Activated CD8-positive, alpha-beta memory T cell treated with anti-CD3 and anti-CD28 coated beads for 4 hours (primary cell): Measurements from ENCODE around the gene PDZD4.

ENCODE experiments used
- DNase-seq, 2 donors: peaks; one replicate each; pipeline ENCODE4 v3.0.0-alpha.2; 2020; ENCODE audit warnings: low read depth in 2 of 2

Gene PDZD4

GRCh38 chrX:153868576-153869472, 38.5 kb upstream of the PDZD4 start:
- DNase-seq, result no peak

- no peak for DNase-seq
Observed at GRCh38 chrX:153867671-153868070, 37.3 kb upstream of the PDZD4 start.

GRCh38 chrX:153867139-153867538, 36.8 kb upstream of the PDZD4 start:
- no peak for DNase-seq

- DNase-seq, result no peak
Observed at GRCh38 chrX:153866302-153867019, 36.1 kb upstream of the PDZD4 start.

GRCh38 chrX:153865685-153866084, 35.3 kb upstream of the PDZD4 start:
- no peak for DNase-seq

- DNase-seq, result no peak
Observed at GRCh38 chrX:153865321-153865580, 34.9 kb upstream of the PDZD4 start.

GRCh38 chrX:153864561-153865320, 34.4 kb upstream of the PDZD4 start:
- no peak for DNase-seq

GRCh38 chrX:153864101-153864500, 33.8 kb upstream of the PDZD4 start:
- no peak for DNase-seq

- DNase-seq, result no peak
Observed at GRCh38 chrX:153863251-153863991, 33.1 kb upstream of the PDZD4 start.

- DNase-seq, result no peak
Observed at GRCh38 chrX:153862369-153863250, 32.3 kb upstream of the PDZD4 start.

GRCh38 chrX:153861733-153862310, 31.5 kb upstream of the PDZD4 start:
- DNase-seq, result no peak

GRCh38 chrX:153861151-153861550, 30.8 kb upstream of the PDZD4 start:
- DNase-seq, result no peak

GRCh38 chrX:153857348-153857903, 27.1 kb upstream of the PDZD4 start:
- no peak for DNase-seq

GRCh38 chrX:153854702-153855101, 24.4 kb upstream of the PDZD4 start:
- no peak for DNase-seq

- DNase-seq, result no peak
Observed at GRCh38 chrX:153853902-153854267, 23.5 kb upstream of the PDZD4 start.

GRCh38 chrX:153853180-153853901, 23.0 kb upstream of the PDZD4 start:
- no peak for DNase-seq

- no peak for DNase-seq
Observed at GRCh38 chrX:153851981-153852380, 21.6 kb upstream of the PDZD4 start.

GRCh38 chrX:153848325-153848724, 18.0 kb upstream of the PDZD4 start:
- no peak for DNase-seq

- no peak for DNase-seq
Observed at GRCh38 chrX:153845842-153846241, 15.5 kb upstream of the PDZD4 start.

GRCh38 chrX:153845195-153845594, 14.9 kb upstream of the PDZD4 start:
- no peak for DNase-seq
